ENCODE data around the gene CLTA.

- TF ChIP-seq SRF (IDR thresholded peaks at IDR 0.05; ENCODE audit: low read depth, low read length), result no peak
- no peak for TF ChIP-seq TEAD4 (IDR thresholded peaks at IDR 0.05; ENCODE audit: low read depth, low read length)
- TF ChIP-seq TCF12 (IDR thresholded peaks at IDR 0.05; ENCODE audit: low read depth, low read length), result no peak
- no peak for TF ChIP-seq EGR1 (IDR thresholded peaks at IDR 0.05; ENCODE audit: borderline replicate concordance, low read depth, low read length)
- no peak for TF ChIP-seq CREB1 (IDR thresholded peaks at IDR 0.05)
- TF ChIP-seq SIN3A (conservative IDR thresholded peaks at IDR 0.05 in 1 of 2, IDR thresholded peaks at IDR 0.05 in 1 of 2; ENCODE audit: low read depth in 1 of 2, low read length in 2 of 2), result no peak
- no peak for TF ChIP-seq KDM5A (IDR thresholded peaks at IDR 0.05; ENCODE audit: low read length)
- no peak for TF ChIP-seq BACH1 (IDR thresholded peaks at IDR 0.05; ENCODE audit: low read length)
- TF ChIP-seq POLR2A (IDR thresholded peaks at IDR 0.05; ENCODE audit: control extremely low read depth in 1 of 2, low read depth in 2 of 2, low read length in 2 of 2), result no peak
- TF ChIP-seq CTCF (IDR thresholded peaks at IDR 0.05; ENCODE audit: control extremely low read depth in 1 of 3, insufficient read depth in 1 of 3, low read depth in 1 of 3, low read length in 3 of 3), result no peak
- no peak for TF ChIP-seq EZH2 (IDR thresholded peaks at IDR 0.05; ENCODE audit: low read depth, low read length, severe bottlenecking)
- no peak for TF ChIP-seq SUZ12 (IDR thresholded peaks at IDR 0.05; ENCODE audit: low read length)
- no peak for TF ChIP-seq SP1 (IDR thresholded peaks at IDR 0.05; ENCODE audit: low read depth, low read length)
These were observed 37.0 kb upstream of the CLTA start for GRCh38 chr9:36153746-36154145.

All from H1 (cell line).